Measurements from ENCODE around the gene NEDD8.

The NEDD8 gene

DNA sequence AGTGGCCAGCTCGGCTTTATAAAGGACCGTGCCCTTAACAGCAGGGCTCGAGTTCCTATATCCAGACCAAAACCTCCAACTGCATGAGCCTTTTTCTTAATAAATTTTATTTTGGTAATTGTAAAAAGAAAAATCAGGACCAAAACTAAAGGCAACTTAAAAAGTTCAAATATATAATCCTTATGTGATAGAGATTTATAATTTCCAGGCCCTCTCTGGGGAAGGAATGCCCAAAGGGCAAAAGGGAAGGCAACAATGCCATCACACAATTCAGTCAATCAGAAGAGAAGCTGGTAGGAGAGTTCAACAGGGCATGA, 43.1 kb downstream of the NEDD8 start:
- no peaks in the 10 kb centered on the region for H3K9me3 ChIP-seq (ENCODE audit: low read length)
- TF ChIP-seq EZH2 (IDR thresholded peaks at IDR 0.05; ENCODE audit: borderline replicate concordance, low read length): no peak
- TF ChIP-seq CTCF (IDR thresholded peaks at IDR 0.05; ENCODE audit: low read length): no peak
- no peaks in the 10 kb centered on the region for H3K9me2 ChIP-seq (ENCODE audit: low read depth, low read length)
- peaks cover 19% of the 10 kb centered on the region for H3K4me1 ChIP-seq (ENCODE audit: insufficient read depth, low read length, severe bottlenecking)
- no peaks in the 10 kb centered on the region for H3F3A ChIP-seq (ENCODE audit: insufficient read depth, low read length)
- peaks cover 51% of the 10 kb centered on the region for H3K36me3 ChIP-seq (ENCODE audit: insufficient read depth, low read length)
- no peaks in the 10 kb centered on the region for H3K27me3 ChIP-seq (ENCODE audit: insufficient read depth, low read length)
- peak overlapping the region; percentile 16 for H3K27ac ChIP-seq (ENCODE audit: low read depth, low read length, poor library complexity, severe bottlenecking)
- H3K9ac ChIP-seq (ENCODE audit: low read length): peak overlapping the region; percentile 33
- H3K4me3 ChIP-seq (ENCODE audit: low read depth, low read length, poor library complexity, severe bottlenecking): peak overlapping the region; percentile 65
- no peaks in the 10 kb centered on the region for H3K79me2 ChIP-seq (ENCODE audit: insufficient read depth, low read length)
- H2AFZ ChIP-seq (ENCODE audit: low read length): 0 out of 2 replicates have a peak overlapping the region, but pooled peaks have one; percentile 30
- no peaks in the 10 kb centered on the region for H4K20me1 ChIP-seq (ENCODE audit: insufficient read depth, low read length)
- peak overlapping the region; percentile 67 for H3K4me2 ChIP-seq (ENCODE audit: low read length)

DNA sequence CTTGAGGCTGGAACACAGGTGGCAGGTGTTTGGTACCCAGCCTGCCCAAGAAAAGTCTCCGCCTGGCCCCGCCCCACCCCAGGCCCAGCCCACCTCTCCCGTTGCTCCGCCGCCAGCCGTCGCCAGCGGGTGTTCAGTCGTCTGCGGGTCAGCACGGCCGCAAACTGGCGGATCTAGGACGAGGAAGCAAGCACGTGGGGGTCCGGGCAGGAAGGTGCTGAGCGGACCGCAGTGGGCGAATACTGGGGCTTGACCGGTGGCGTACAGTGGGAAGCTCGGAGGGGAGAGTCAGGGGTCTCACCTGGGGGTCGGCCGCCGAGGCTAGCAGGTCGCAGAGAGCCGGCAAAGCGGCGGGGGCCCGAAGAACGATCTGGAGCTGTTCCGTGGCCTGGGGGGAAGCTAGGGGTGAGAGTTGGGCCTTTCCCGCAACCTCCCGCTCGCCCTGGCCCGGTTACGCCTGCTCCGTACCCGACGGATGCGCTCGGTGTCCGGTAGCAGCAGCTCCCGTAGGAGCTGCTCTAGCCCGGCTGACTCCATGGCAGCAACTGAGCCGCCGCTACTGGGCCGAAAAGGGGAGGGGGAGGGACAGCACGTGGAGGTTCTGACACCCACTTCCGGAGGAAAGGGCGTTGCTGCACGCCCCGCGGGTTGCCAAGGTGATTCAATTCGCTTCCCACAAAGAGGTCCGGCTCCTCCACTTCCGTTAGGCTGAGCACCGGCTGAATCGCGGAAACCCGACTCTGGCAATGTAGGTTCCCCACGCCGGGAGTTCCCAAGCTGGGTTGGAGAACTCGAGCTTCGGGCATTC, 43.7 kb downstream of the NEDD8 start, which contains the start of gene IPO4:
Gene IPO4, minus strand, starts transcription at position 566 of the 808 bp plus-strand sequence. Its CDS starts 29 bp downstream, at position 537.
- TF ChIP-seq EZH2 (IDR thresholded peaks at IDR 0.05; ENCODE audit: borderline replicate concordance, low read length) (no peak), CTCF (IDR thresholded peaks at IDR 0.05; ENCODE audit: low read length) (no peak)
- no peaks in the 10 kb centered on the region for H3K27me3 ChIP-seq (ENCODE audit: insufficient read depth, low read length)
- H3K9me3 ChIP-seq (ENCODE audit: low read length): no peaks in the 10 kb centered on the region
- H3K36me3 ChIP-seq (ENCODE audit: insufficient read depth, low read length): peaks cover 52% of the 10 kb centered on the region
- no peaks in the 10 kb centered on the region for H3F3A ChIP-seq (ENCODE audit: insufficient read depth, low read length)
- peaks cover 19% of the 10 kb centered on the region for H3K4me1 ChIP-seq (ENCODE audit: insufficient read depth, low read length, severe bottlenecking)
- H3K79me2 ChIP-seq (ENCODE audit: insufficient read depth, low read length): no peaks in the 10 kb centered on the region
- H3K4me2 ChIP-seq (ENCODE audit: low read length): peak within 1 kb of the TSS; percentile 67
- 0 out of 2 replicates have a peak within 1 kb of the TSS, but pooled peaks have one; percentile 30 for H2AFZ ChIP-seq (ENCODE audit: low read length)
- H3K9me2 ChIP-seq (ENCODE audit: low read depth, low read length): no peaks in the 10 kb centered on the region
- H3K4me3 ChIP-seq (ENCODE audit: low read depth, low read length, poor library complexity, severe bottlenecking): peak within 1 kb of the TSS; percentile 65
- peak within 1 kb of the TSS; percentile 64 for H3K9ac ChIP-seq (ENCODE audit: low read length)
- H3K27ac ChIP-seq (ENCODE audit: low read depth, low read length, poor library complexity, severe bottlenecking): peak within 1 kb of the TSS; percentile 16
- no peaks in the 10 kb centered on the region for H4K20me1 ChIP-seq (ENCODE audit: insufficient read depth, low read length)

DNA sequence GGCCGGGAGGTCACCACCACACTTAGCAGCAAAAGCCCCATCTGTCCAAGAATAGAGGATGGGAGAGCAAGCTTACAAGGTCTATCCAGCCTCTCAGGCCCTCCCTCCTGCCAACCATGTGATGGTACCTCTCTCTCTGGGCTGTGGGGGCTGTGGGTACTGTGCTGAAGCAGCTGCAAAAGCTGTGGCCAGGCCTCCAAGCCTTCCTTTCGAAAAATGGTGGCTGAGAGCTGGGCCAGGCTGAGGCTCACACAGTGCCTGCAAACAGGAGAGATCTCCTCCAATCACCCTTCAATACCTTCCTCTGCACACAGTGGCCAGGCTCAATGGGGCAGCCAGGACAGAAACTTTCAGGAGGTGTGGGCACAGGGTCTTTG, 44.6 kb downstream of the NEDD8 start:
- H4K20me1 ChIP-seq (ENCODE audit: insufficient read depth, low read length): no peaks in the 10 kb centered on the region
- peak overlapping the region; percentile 64 for H3K9ac ChIP-seq (ENCODE audit: low read length)
- no peaks in the 10 kb centered on the region for H3K9me3 ChIP-seq (ENCODE audit: low read length)
- no peaks in the 10 kb centered on the region for H3K79me2 ChIP-seq (ENCODE audit: insufficient read depth, low read length)
- H3K4me1 ChIP-seq (ENCODE audit: insufficient read depth, low read length, severe bottlenecking): peaks cover 19% of the 10 kb centered on the region
- H3K4me2 ChIP-seq (ENCODE audit: low read length): peak overlapping the region; percentile 67
- H3K27ac ChIP-seq (ENCODE audit: low read depth, low read length, poor library complexity, severe bottlenecking): no peak overlapping the region
- H3K27me3 ChIP-seq (ENCODE audit: insufficient read depth, low read length): no peaks in the 10 kb centered on the region
- H3F3A ChIP-seq (ENCODE audit: insufficient read depth, low read length): no peaks in the 10 kb centered on the region
- peaks cover 56% of the 10 kb centered on the region for H3K36me3 ChIP-seq (ENCODE audit: insufficient read depth, low read length)
- peak overlapping the region; percentile 65 for H3K4me3 ChIP-seq (ENCODE audit: low read depth, low read length, poor library complexity, severe bottlenecking)
- no peak overlapping the region for H2AFZ ChIP-seq (ENCODE audit: low read length)
- no peaks in the 10 kb centered on the region for H3K9me2 ChIP-seq (ENCODE audit: low read depth, low read length)
- no peak for TF ChIP-seq EZH2 (IDR thresholded peaks at IDR 0.05; ENCODE audit: borderline replicate concordance, low read length)
- TF ChIP-seq CTCF (IDR thresholded peaks at IDR 0.05; ENCODE audit: low read length): no peak
